HG03139 (cell line): ENCODE results near the gene SGSM1.
"Not testable (repeated sequence)": the region's sequence is repeated elsewhere in the genome, so short reads cannot be mapped to it uniquely, and the experiment has no call there.

Source experiments
- ATAC-seq: cut with Tn5 transposase; IDR thresholded peaks from one replicate; pipeline ENCODE4 v1.9.1; 2021; ENCODE audit not compliant: unreplicated experiment

Gene SGSM1

GRCh38 chr22:24893341-24894070 lies 87.5 kb downstream of the SGSM1 start:
- no peak for ATAC-seq

GRCh38 chr22:24894220-24894975 lies 88.4 kb downstream of the SGSM1 start:
- ATAC-seq: no peak

- ATAC-seq: no peak
Measured at GRCh38 chr22:24894998-24895397, 89.0 kb downstream of the SGSM1 start.

- ATAC-seq: no peak
Measured at GRCh38 chr22:24901448-24901847, 95.4 kb downstream of the SGSM1 start.

- ATAC-seq: no peak
Measured at GRCh38 chr22:24905909-24906308, 99.9 kb downstream of the SGSM1 start.

- not testable (repeated sequence) for ATAC-seq
Measured at GRCh38 chr22:24907101-24907500, 101.1 kb downstream of the SGSM1 start.

- ATAC-seq: no peak
Measured at GRCh38 chr22:24920029-24920428, 114.0 kb downstream of the SGSM1 start.

- ATAC-seq: no peak
Measured at GRCh38 chr22:24925586-24926427, 119.8 kb downstream of the SGSM1 start.

GRCh38 chr22:24926428-24926725 lies 120.4 kb downstream of the SGSM1 start:
- no peak for ATAC-seq

- no peak for ATAC-seq
Measured at GRCh38 chr22:24926849-24927579, 121.0 kb downstream of the SGSM1 start.

- ATAC-seq: no peak
Measured at GRCh38 chr22:24928322-24928721, 122.3 kb downstream of the SGSM1 start.

GRCh38 chr22:24930678-24931077 lies 124.7 kb downstream of the SGSM1 start:
- ATAC-seq: no peak

- no peak for ATAC-seq
Measured at GRCh38 chr22:24935771-24936483, 129.9 kb downstream of the SGSM1 start.

- no peak for ATAC-seq
Measured at GRCh38 chr22:24937114-24937513, 131.1 kb downstream of the SGSM1 start.

- no peak for ATAC-seq
Measured at GRCh38 chr22:24938741-24939341, 132.8 kb downstream of the SGSM1 start.

GRCh38 chr22:24942301-24942700 lies 136.3 kb downstream of the SGSM1 start:
- no peak for ATAC-seq

- ATAC-seq: no peak
Measured at GRCh38 chr22:24944217-24944937, 138.4 kb downstream of the SGSM1 start.

- no peak for ATAC-seq
Measured at GRCh38 chr22:24945430-24945829, 139.4 kb downstream of the SGSM1 start.

- ATAC-seq: no peak
Measured at GRCh38 chr22:24947383-24947782, 141.4 kb downstream of the SGSM1 start.
